Measurements from ENCODE around the gene TMEM181. TPM values are rescaled to one million over a fixed set of nuclear protein-coding genes. Genes with fewer than 3 reads are reported as not detected.

The TMEM181 gene
- total and polyA plus RNA-seq, 2 donors (not counting 1 experiment from before 2014, with no cell fraction given), result 2.8 to 9.3 TPM

- Histone ChIP-seq H3K79me2 (ENCODE audit: control insufficient read depth, insufficient read depth, low read length) (no peaks in the 10 kb centered on the region), H3K36me3 (replicated peaks in 1 of 2; ENCODE audit: control extremely low read depth in 1 of 2, control insufficient read depth in 1 of 2, extremely low read depth in 1 of 2, insufficient read depth in 2 of 2, low read length in 1 of 2) (peaks cover 4 to 58% of the 10 kb centered on the region in 2 experiments), H2AFZ (ENCODE audit: insufficient read depth, low read depth, low read length, poor library complexity, severe bottlenecking) (no peak overlapping the region), H3K4me2 (replicated peaks; ENCODE audit: low read depth, low read length, poor library complexity, severe bottlenecking) (no peak overlapping the region), H4K20me1 (ENCODE audit: control insufficient read depth, insufficient read depth, low read length, poor library complexity, severe bottlenecking) (no peaks in the 10 kb centered on the region), H3K9me3 (ENCODE audit: control extremely low read depth in 1 of 3, control insufficient read depth in 2 of 3, insufficient read depth in 1 of 3, low read length in 2 of 3) (peaks cover 0 to 3% (median 0%) of the 10 kb centered on the region in 3 donors), H3K27me3 (replicated peaks in 1 of 4; ENCODE audit: control extremely low read depth in 1 of 4, control insufficient read depth in 3 of 4, insufficient read depth in 4 of 4, low read length in 3 of 4) (no peaks in the 10 kb centered on the region), H3K9ac (ENCODE audit: low read length) (no peak overlapping the region), H3K4me1 (ENCODE audit: control insufficient read depth in 2 of 2, insufficient read depth in 2 of 2, low read length in 2 of 2) (no peaks in the 10 kb centered on the region), H3K27ac (ENCODE audit: low read length in 2 of 2) (no peak overlapping the region), H3K4me3 (ENCODE audit: control extremely low read depth in 1 of 5, extremely low read depth in 1 of 5, insufficient read depth in 1 of 5, low read depth in 2 of 5, low read length in 4 of 5) (no peak overlapping the region)
- WGBS (ENCODE audit: insufficient coverage), result 92% methylated on average over 4 of the region's 8 CpGs
- Mint-ChIP-seq H3K4me1 (no peaks in the 10 kb centered on the region), H3K27me3 (no peaks in the 10 kb centered on the region), H3K4me3 (no peak overlapping the region), H3K27ac (no peak overlapping the region), H3K9me3 (ENCODE audit: insufficient read depth) (no peaks in the 10 kb centered on the region)
- ChIA-PET CTCF (no interaction called here), POLR2A (no interaction called here)
- TF ChIP-seq CTCF (IDR thresholded peaks at IDR 0.05) (no peak), EZH2 (IDR thresholded peaks at IDR 0.05; ENCODE audit: borderline replicate concordance, insufficient read depth, low read depth, low read length, poor library complexity, severe bottlenecking) (no peak)
- intact Hi-C loops (cut with micrococcal nuclease), result no loop called here
- ATAC-seq (ENCODE audit: low read depth) (no peak), DNase-seq (no peak)
Measured at GRCh38 chr6:158589366-158589765, 29.5 kb downstream of the TMEM181 start.

DNA sequence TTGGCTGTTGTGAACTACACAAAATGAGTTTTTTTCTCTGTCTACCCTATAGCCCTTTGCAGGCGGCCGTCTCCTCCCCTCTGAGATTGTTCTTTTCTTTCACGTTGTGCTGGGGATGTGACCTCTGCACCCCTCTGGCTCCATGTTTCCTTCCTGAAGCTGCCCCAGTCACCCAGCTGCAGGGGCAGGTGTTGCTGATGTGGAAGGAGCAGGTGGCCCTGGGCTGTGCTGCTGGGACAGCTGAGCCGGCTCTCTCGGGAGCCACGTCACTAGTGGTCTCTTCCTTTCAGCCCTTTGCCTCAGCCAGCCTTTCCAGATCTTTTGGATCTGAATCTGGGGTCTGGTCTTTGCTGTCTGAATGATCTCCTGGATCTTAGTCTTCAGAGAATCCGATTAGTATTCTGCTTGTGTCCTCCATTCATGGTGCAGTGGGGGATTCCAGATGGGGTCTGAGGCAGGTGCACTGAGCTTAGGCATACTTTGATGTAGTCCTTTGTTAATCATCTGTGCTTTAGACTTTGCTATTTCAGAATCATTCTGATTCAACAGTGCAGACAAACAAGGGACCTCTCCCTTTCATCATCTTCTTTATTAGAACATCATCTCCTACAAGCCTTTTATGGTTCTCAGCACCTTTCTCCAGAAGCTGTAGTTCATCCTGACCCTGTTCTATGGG, 31.4 kb downstream of the TMEM181 start:
- 62% methylated on average over 7 of the region's 7 CpGs for WGBS (ENCODE audit: insufficient coverage)
- no peaks in the 10 kb centered on the region for H3K27me3 Mint-ChIP-seq
- no peak overlapping the region for H3K4me3 Mint-ChIP-seq
- no peak overlapping the region for H3K27ac Mint-ChIP-seq
- H3K4me3 ChIP-seq (ENCODE audit: control extremely low read depth in 1 of 5, extremely low read depth in 1 of 5, insufficient read depth in 1 of 5, low read depth in 2 of 5, low read length in 4 of 5), result no peak overlapping the region
- no peaks in the 10 kb centered on the region for H3K4me1 ChIP-seq (ENCODE audit: control insufficient read depth in 2 of 2, insufficient read depth in 2 of 2, low read length in 2 of 2)
- H3K4me1 Mint-ChIP-seq, result peaks cover under 1% of the 10 kb centered on the region
- no peak for DNase-seq
- no peaks in the 10 kb centered on the region for H3K79me2 ChIP-seq (ENCODE audit: control insufficient read depth, insufficient read depth, low read length)
- no peaks in the 10 kb centered on the region for H4K20me1 ChIP-seq (ENCODE audit: control insufficient read depth, insufficient read depth, low read length, poor library complexity, severe bottlenecking)
- intact Hi-C loops (cut with micrococcal nuclease), result no loop called here
- ChIA-PET POLR2A (no interaction called here), CTCF (interaction anchor here (1.4 to 1.9 kb wide), 2 partner anchors 14 to 370 kb away, joined by 5 to 6 read pairs; no protein-coding TSS in a partner anchor)
- peaks cover 4 to 46% of the 10 kb centered on the region in 2 experiments for H3K36me3 ChIP-seq (replicated peaks in 1 of 2; ENCODE audit: control extremely low read depth in 1 of 2, control insufficient read depth in 1 of 2, extremely low read depth in 1 of 2, insufficient read depth in 2 of 2, low read length in 1 of 2)
- H3K9me3 ChIP-seq (ENCODE audit: control extremely low read depth in 1 of 3, control insufficient read depth in 2 of 3, insufficient read depth in 1 of 3, low read length in 2 of 3), result peaks cover 0 to 3% (median 0%) of the 10 kb centered on the region in 3 donors
- TF ChIP-seq EZH2 (IDR thresholded peaks at IDR 0.05; ENCODE audit: borderline replicate concordance, insufficient read depth, low read depth, low read length, poor library complexity, severe bottlenecking) (no peak), CTCF (IDR thresholded peaks at IDR 0.05) (no peak)
- H3K9ac ChIP-seq (ENCODE audit: low read length), result no peak overlapping the region
- no peaks in the 10 kb centered on the region for H3K27me3 ChIP-seq (replicated peaks in 1 of 4; ENCODE audit: control extremely low read depth in 1 of 4, control insufficient read depth in 3 of 4, insufficient read depth in 4 of 4, low read length in 3 of 4)
- H3K4me2 ChIP-seq (replicated peaks; ENCODE audit: low read depth, low read length, poor library complexity, severe bottlenecking), result no peak overlapping the region
- no peak overlapping the region for H3K27ac ChIP-seq (ENCODE audit: low read length in 2 of 2)
- no peak overlapping the region for H2AFZ ChIP-seq (ENCODE audit: insufficient read depth, low read depth, low read length, poor library complexity, severe bottlenecking)
- no peak for ATAC-seq (ENCODE audit: low read depth)
- no peaks in the 10 kb centered on the region for H3K9me3 Mint-ChIP-seq (ENCODE audit: insufficient read depth)
